Endothelial cell of umbilical vein (primary cell): ENCODE measurements around the gene SLC25A22. TPM values are rescaled to one million over a fixed set of nuclear protein-coding genes. Genes with fewer than 3 reads are reported as not detected.

Experiments used
- BruUV-seq: library from RNA; stranded (reverse); fragments of 400-500 nt; replicated peaks from 2 replicates; lab custom pipeline; 2021; lab: Mats Ljungman, UMichigan
- CTCF ChIA-PET: fragments of 300-600, 350-600 bp; sonication (Branson Sonifier 250); formaldehyde crosslinking; loops from one replicate; lab custom pipeline; 2021; ENCODE audit warnings: antibody characterized with exemption, inconsistent platforms; lab: Charles Lee
- POLR2A ChIA-PET: fragments of 300-600, 350-600 bp; sonication (Branson Sonifier 250); formaldehyde crosslinking; loops from one replicate; lab custom pipeline; 2021; ENCODE audit warnings: antibody characterized with exemption, inconsistent platforms; lab: Charles Lee
- DNase-seq: peaks from one replicate; pipeline ENCODE4 v3.0.0-alpha.2; 2011; ENCODE audit warnings: low read depth, low spot score
- FAIRE-seq: peaks from 2 replicates; lab custom pipeline; 2011; peaks lifted over from hg19 to GRCh38; lab: Jason Lieb, UNC
- H2AFZ ChIP-seq: 2 replicates; pipeline ENCODE4 v1.6.0; 2012; ENCODE audit warnings: low read depth, low read length, control low read depth, inconsistent platforms
- H3K27ac ChIP-seq: 2 replicates; pipeline ENCODE4 v1.5.1; 2011; ENCODE audit warnings: low read depth, mild to moderate bottlenecking, control low read depth, low read length, moderate library complexity; ENCODE audit not compliant: insufficient read depth
- H3K27me3 ChIP-seq, 2 experiments: 2 replicates each; pipeline versions ENCODE4 v1.6.0 to v1.6.1; 2011; ENCODE audit warnings: low read length in 2 of 2, mixed read lengths in 1 of 2; ENCODE audit not compliant: control insufficient read depth in 2 of 2, insufficient read depth in 2 of 2
- H3K36me3 ChIP-seq, 2 experiments: 2 replicates in 1 of 2; 3 replicates in 1 of 2; pipeline ENCODE4 v1.5.1; 2011; ENCODE audit warnings: low read length in 2 of 2, mild to moderate bottlenecking in 1 of 2, moderate library complexity in 1 of 2; ENCODE audit not compliant: control insufficient read depth in 2 of 2, insufficient read depth in 2 of 2; ENCODE audit errors: extremely low read depth in 1 of 2
- H3K4me1 ChIP-seq: 3 replicates; pipeline ENCODE4 v1.5.1; 2011; ENCODE audit warnings: mild to moderate bottlenecking, low read length; ENCODE audit not compliant: control insufficient read depth, insufficient read depth; ENCODE audit errors: extremely low read depth
- H3K4me2 ChIP-seq: 2 replicates; pipeline ENCODE4 v1.6.1; 2011; ENCODE audit warnings: low read length, control low read depth, mixed read lengths; ENCODE audit not compliant: insufficient read depth
- H3K4me3 ChIP-seq, 3 experiments: fragments of 200-600 bp in 1 of 3; sonication (generic), shearing (Covaris generic) in 1 of 3; replicated peaks in 1 of 3; 2 replicates each; pipeline ENCODE4 v1.5.1; 2011 to 2016; ENCODE audit warnings: control low read depth in 3 of 3, low read length in 3 of 3, mild to moderate bottlenecking in 2 of 3, inconsistent platforms in 1 of 3, low read depth in 1 of 3, moderate library complexity in 1 of 3; ENCODE audit not compliant: insufficient read depth in 1 of 3
- H3K79me2 ChIP-seq: 2 replicates; pipeline ENCODE4 v1.6.0; 2012; ENCODE audit warnings: low read length, inconsistent platforms; ENCODE audit not compliant: control insufficient read depth, insufficient read depth
- H3K9ac ChIP-seq: replicated peaks from 2 replicates; pipeline ENCODE3; 2011; ENCODE audit warnings: low read length, control low read depth; ENCODE audit not compliant: insufficient read depth; ENCODE audit errors: extremely low read depth
- H3K9me1 ChIP-seq: replicated peaks from 3 replicates; pipeline ENCODE4 v1.6.0; 2011; ENCODE audit warnings: mild to moderate bottlenecking, low read length; ENCODE audit not compliant: control insufficient read depth, insufficient read depth; ENCODE audit errors: extremely low read depth
- H3K9me3 ChIP-seq: replicated peaks from 2 replicates; pipeline ENCODE4 v1.5.1; 2012; ENCODE audit warnings: low read length, inconsistent platforms; ENCODE audit not compliant: control insufficient read depth, insufficient read depth
- H4K20me1 ChIP-seq: replicated peaks from 2 replicates; pipeline ENCODE3; 2011; ENCODE audit warnings: mild to moderate bottlenecking, low read length; ENCODE audit not compliant: control insufficient read depth, insufficient read depth; ENCODE audit errors: extremely low read depth
- EZH2 ChIP-seq: IDR thresholded peaks from 2 replicates; pipeline ENCODE4 v1.6.1; 2012; ENCODE audit warnings: borderline replicate concordance, low read depth, mild to moderate bottlenecking, moderate library complexity, low read length, inconsistent platforms; ENCODE audit not compliant: severe bottlenecking
- FOS ChIP-seq: IDR thresholded peaks from 2 replicates; pipeline ENCODE4 v1.6.1; 2011; ENCODE audit warnings: mild to moderate bottlenecking, low read length, moderate library complexity, borderline replicate concordance; ENCODE audit not compliant: insufficient read depth
- GATA2 ChIP-seq: IDR thresholded peaks from 2 replicates; pipeline ENCODE4 v1.7.0; 2011; ENCODE audit warnings: low read depth, mild to moderate bottlenecking, moderate library complexity, mixed read lengths, low read length; ENCODE audit not compliant: insufficient read length, insufficient read depth
- JUN ChIP-seq: IDR thresholded peaks from 2 replicates; pipeline ENCODE4 v1.6.1; 2011; ENCODE audit warnings: borderline replicate concordance, low read depth; ENCODE audit not compliant: insufficient read length, insufficient read depth
- MYC ChIP-seq: IDR thresholded peaks from one replicate; pipeline ENCODE4 v1.6.1; 2011; ENCODE audit warnings: mild to moderate bottlenecking, low read depth, low read length
- POLR2A ChIP-seq: IDR thresholded peaks from 2 replicates; pipeline ENCODE4 v1.6.1; 2012; ENCODE audit warnings: low read depth, mild to moderate bottlenecking, control low read depth, low read length
- POLR2AphosphoS5 ChIP-seq: IDR thresholded peaks from 2 replicates; pipeline ENCODE4 v1.6.1; 2012; ENCODE audit warnings: low read depth, mild to moderate bottlenecking, control low read depth, low read length, moderate library complexity; ENCODE audit not compliant: insufficient read depth
- dilution Hi-C: fragments of 300-500 bp; cut with MboI; formaldehyde crosslinking; loops from one replicate; pipeline ENCODE4 v1.15.0; 2019; ENCODE audit warnings: low sequenced_read_pairs; ENCODE audit not compliant: extremely low pct_ligation_motif_present
- intact Hi-C: fragments of 100-400 bp; cut with micrococcal nuclease; formaldehyde crosslinking; loops from one replicate; pipeline ENCODE4 v1.10.0; 2022
- polyA plus RNA-seq, 4 experiments: library from polyadenylated mRNA; depleted of rRNA in 3 of 4; stranded (reverse) in 3 of 4; unstranded in 1 of 4; fragments of >200 nt; gene quantifications; 2 replicates each; pipeline versions ENCODE4 v1.2.1 to v1.2.3, GENCODE V29; 2011 to 2012; ENCODE audit warnings: missing spikeins in 1 of 4
- total RNA-seq: library from RNA; stranded (reverse); gene quantifications from 2 replicates; pipeline ENCODE4 v1.2.3, GENCODE V29; 2021
- TF ChIP-seq, protein P1 (sequence below): IDR thresholded peaks from 2 replicates; pipeline ENCODE4 v1.6.1; 2011; ENCODE audit not compliant: insufficient read depth, insufficient read length
- TF ChIP-seq, protein P2 (sequence below), 2 donors: IDR thresholded peaks; 1 replicate in 1 of 2; 2 replicates in 1 of 2; pipeline ENCODE4 v1.5.1; 2011; ENCODE audit warnings: low read length in 2 of 2, mild to moderate bottlenecking in 2 of 2, moderate library complexity in 2 of 2, control low read depth in 1 of 2, inconsistent platforms in 1 of 2, low read depth in 1 of 2; ENCODE audit not compliant: insufficient read depth in 1 of 2; ENCODE audit errors: extremely low read depth in 1 of 2

SLC25A22 gene
- total and polyA plus RNA-seq, 2 donors (not counting 3 experiments of a cell fraction or from before 2014, with no cell fraction given): 24.5 to 24.9 TPM

DNA sequence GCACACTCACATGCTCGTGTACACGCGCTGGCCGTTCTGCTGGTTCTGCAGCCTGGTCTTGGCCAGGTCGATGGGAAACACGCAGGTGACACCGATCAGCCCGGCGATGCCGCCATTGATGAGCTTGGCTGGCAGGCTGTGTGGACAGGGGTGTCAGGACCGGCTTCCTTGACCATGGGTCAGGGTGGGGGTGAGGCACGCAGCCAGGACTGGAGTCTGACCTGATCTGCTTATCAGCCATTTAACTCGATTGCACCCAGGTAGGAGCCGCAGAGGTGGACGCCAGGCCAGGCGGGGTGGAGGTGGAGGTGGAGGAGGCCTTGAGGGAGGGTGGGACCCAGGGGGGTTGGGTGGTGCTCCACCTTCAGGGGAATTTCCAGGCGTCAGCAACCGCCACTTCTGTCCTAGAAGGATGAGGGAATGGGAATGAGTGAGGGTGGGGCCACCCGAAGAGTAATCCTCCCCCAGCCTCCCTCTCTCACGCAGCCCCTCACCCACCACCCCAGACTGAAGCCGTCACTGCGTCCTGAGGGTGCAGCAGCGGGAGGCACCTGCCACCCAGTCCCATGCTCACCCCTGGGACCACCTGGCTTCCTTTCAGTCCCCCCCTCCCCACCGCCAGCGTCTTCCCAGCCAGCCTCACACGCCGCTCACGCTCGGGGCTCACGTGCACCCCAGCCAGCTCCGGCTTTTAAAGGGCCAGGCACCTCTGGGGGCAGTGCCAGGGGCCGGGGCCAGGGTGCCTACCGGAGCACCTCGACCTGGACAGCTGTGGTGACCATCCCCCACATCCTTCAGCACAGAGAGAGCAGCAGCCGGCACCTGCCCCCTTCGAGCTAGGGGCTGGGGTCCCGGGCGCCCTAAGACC, 3.1 kb downstream of the SLC25A22 start:
- H3K4me1 ChIP-seq: peaks cover 14% of the 10 kb centered on the region
- ChIA-PET POLR2A (no interaction called here), CTCF (interaction anchor here (2.0 kb wide), 1 partner anchor 11 kb away, joined by 9 read pairs; no protein-coding TSS in a partner anchor)
- DNase-seq: no peak
- H3K27ac ChIP-seq: no peak overlapping the region
- peaks cover 11% of the 10 kb centered on the region for H3K79me2 ChIP-seq
- no peak overlapping the region for H3K4me3 ChIP-seq
- H3K9me3 ChIP-seq: no peaks in the 10 kb centered on the region
- H2AFZ ChIP-seq: no peak overlapping the region
- no TSS peak for BruUV-seq
- H3K27me3 ChIP-seq: no peaks in the 10 kb centered on the region
- H3K36me3 ChIP-seq: peaks cover 0 to 5% of the 10 kb centered on the region in 2 experiments
- no peak for FAIRE-seq
- H4K20me1 ChIP-seq: no peaks in the 10 kb centered on the region
- TF ChIP-seq JUN (no peak), POLR2A (no peak), MYC (no peak), FOS (no peak), GATA2 (no peak), POLR2AphosphoS5 (no peak), EZH2 (no peak)
- TF ChIP-seq, protein P1, sequence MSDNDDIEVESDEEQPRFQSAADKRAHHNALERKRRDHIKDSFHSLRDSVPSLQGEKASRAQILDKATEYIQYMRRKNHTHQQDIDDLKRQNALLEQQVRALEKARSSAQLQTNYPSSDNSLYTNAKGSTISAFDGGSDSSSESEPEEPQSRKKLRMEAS: no peak
- TF ChIP-seq, protein P2, sequence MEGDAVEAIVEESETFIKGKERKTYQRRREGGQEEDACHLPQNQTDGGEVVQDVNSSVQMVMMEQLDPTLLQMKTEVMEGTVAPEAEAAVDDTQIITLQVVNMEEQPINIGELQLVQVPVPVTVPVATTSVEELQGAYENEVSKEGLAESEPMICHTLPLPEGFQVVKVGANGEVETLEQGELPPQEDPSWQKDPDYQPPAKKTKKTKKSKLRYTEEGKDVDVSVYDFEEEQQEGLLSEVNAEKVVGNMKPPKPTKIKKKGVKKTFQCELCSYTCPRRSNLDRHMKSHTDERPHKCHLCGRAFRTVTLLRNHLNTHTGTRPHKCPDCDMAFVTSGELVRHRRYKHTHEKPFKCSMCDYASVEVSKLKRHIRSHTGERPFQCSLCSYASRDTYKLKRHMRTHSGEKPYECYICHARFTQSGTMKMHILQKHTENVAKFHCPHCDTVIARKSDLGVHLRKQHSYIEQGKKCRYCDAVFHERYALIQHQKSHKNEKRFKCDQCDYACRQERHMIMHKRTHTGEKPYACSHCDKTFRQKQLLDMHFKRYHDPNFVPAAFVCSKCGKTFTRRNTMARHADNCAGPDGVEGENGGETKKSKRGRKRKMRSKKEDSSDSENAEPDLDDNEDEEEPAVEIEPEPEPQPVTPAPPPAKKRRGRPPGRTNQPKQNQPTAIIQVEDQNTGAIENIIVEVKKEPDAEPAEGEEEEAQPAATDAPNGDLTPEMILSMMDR (IDR thresholded peaks at IDR 0.05; ENCODE audit: extremely low read depth in 1 of 2, insufficient read depth in 1 of 2, low read depth in 1 of 2, low read length in 2 of 2): no peak
- H3K9me1 ChIP-seq: no peaks in the 10 kb centered on the region
- H3K9ac ChIP-seq: no peak overlapping the region
- dilution Hi-C loops (no loop called here), intact Hi-C loops (no loop called here)
- H3K4me2 ChIP-seq: no peak overlapping the region
